Measurements from ENCODE around the gene FLVCR2. TPM values are rescaled to one million over a fixed set of nuclear protein-coding genes. Genes with fewer than 3 reads are reported as not detected.

Gene FLVCR2
- total RNA-seq, 1 donor from 2014 or later, result 7.3 TPM

DNA sequence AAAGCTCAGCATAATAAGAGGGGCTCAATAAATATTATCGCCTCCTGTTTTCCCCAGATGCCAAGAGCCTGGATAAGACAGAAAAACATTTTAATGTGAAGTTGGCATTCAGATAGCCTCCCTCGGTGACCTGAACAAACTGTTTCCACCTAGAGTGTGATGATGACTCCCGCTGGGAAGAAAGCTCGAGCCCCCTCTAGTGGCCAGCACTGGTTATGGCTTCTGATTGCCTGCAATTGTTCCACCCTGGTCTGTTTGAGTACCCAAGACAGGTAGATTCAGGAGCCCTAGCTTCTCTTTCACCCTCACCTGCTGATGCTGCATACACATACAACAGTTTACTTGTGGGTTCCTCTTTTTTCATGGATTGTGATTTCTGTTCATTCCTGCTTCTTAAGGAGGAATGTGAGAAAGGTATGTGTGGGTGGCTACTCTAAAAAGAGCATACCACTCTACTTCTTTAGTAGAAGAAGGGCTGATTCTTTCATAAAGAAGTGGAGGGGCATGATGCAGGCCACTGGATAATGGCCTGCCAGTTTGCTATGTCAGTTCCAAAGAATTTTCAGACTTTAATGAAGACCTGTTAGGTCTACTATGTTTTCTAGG lies 75.8 kb downstream of the FLVCR2 start:
- Histone ChIP-seq H3K27me3 (ENCODE audit: control insufficient read depth in 3 of 3, insufficient read depth in 3 of 3, low read length in 3 of 3) (no peaks in the 10 kb centered on the region), H3K9me3 (ENCODE audit: control insufficient read depth in 3 of 3, low read length in 3 of 3) (no peaks in the 10 kb centered on the region), H3K27ac (ENCODE audit: low read depth, low read length) (no peak overlapping the region), H3K4me1 (ENCODE audit: control insufficient read depth in 3 of 3, insufficient read depth in 3 of 3, low read length in 3 of 3) (peaks cover 9 to 24% (median 23%) of the 10 kb centered on the region in 3 donors), H3K36me3 (ENCODE audit: control insufficient read depth in 3 of 3, insufficient read depth in 3 of 3, low read length in 3 of 3) (peaks cover 11 to 35% (median 33%) of the 10 kb centered on the region in 3 donors), H3K4me3 (ENCODE audit: low read length in 3 of 3) (no peak overlapping the region), H3K9ac (ENCODE audit: low read depth in 1 of 3, low read length in 3 of 3) (no peak overlapping the region)

DNA sequence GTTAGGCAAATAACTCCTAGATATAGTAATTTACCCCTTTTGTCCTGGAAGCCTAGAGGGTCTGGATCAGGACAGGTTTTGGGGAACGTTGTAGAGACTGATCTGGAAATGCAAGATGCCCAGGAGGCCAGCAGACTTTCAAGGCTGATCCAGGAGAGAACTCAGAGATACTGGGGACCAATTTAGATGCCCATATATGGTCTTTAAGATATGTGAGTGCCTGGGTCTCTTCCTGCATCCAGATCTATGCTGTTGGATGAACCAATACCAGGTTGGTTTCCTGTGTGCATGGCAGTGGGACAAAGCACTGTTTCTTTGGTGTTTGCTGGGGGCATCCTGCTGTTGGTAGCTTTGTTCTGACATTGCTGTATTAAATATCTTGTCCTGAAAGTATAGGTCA lies 76.8 kb downstream of the FLVCR2 start:
- no peaks in the 10 kb centered on the region for H3K9me3 ChIP-seq (ENCODE audit: control insufficient read depth in 3 of 3, low read length in 3 of 3)
- no peak overlapping the region for H3K9ac ChIP-seq (ENCODE audit: low read depth in 1 of 3, low read length in 3 of 3)
- peaks cover 6 to 33% (median 23%) of the 10 kb centered on the region in 3 donors for H3K36me3 ChIP-seq (ENCODE audit: control insufficient read depth in 3 of 3, insufficient read depth in 3 of 3, low read length in 3 of 3)
- no peak overlapping the region for H3K27ac ChIP-seq (ENCODE audit: low read depth, low read length)
- H3K27me3 ChIP-seq (ENCODE audit: control insufficient read depth in 3 of 3, insufficient read depth in 3 of 3, low read length in 3 of 3), result no peaks in the 10 kb centered on the region
- H3K4me3 ChIP-seq (ENCODE audit: low read length in 3 of 3), result no peak overlapping the region
- peaks cover 14 to 29% (median 27%) of the 10 kb centered on the region in 3 donors for H3K4me1 ChIP-seq (ENCODE audit: control insufficient read depth in 3 of 3, insufficient read depth in 3 of 3, low read length in 3 of 3)

DNA sequence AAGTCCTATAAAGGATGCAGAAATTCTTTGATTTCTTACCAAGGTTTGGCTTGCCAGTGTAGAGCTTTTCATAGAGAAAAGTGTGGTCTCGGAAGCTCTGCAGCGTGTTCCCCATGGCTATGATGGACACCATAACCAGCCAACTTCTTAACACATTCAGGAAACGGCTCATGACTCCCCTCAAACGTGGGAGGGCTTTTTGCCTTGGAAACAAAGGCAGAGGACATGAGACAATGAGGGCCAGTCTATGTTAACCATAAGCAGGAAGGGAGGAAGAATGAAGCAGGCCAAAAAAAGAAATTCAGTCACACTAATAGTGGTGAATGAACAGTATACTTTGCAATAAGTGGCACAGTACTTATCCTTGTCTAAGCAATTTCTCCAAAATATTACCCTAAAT lies 78.9 kb downstream of the FLVCR2 start:
- H3K27me3 ChIP-seq (ENCODE audit: control insufficient read depth in 3 of 3, insufficient read depth in 3 of 3, low read length in 3 of 3), result no peaks in the 10 kb centered on the region
- H3K9me3 ChIP-seq (ENCODE audit: control insufficient read depth in 3 of 3, low read length in 3 of 3), result no peaks in the 10 kb centered on the region
- peaks cover 22 to 36% (median 30%) of the 10 kb centered on the region in 3 donors for H3K4me1 ChIP-seq (ENCODE audit: control insufficient read depth in 3 of 3, insufficient read depth in 3 of 3, low read length in 3 of 3)
- no peak overlapping the region for H3K4me3 ChIP-seq (ENCODE audit: low read length in 3 of 3)
- no peak overlapping the region for H3K9ac ChIP-seq (ENCODE audit: low read depth in 1 of 3, low read length in 3 of 3)
- peak overlapping the region; percentile 27 for H3K27ac ChIP-seq (ENCODE audit: low read depth, low read length)
- peaks cover 2 to 14% (median 4%) of the 10 kb centered on the region in 3 donors for H3K36me3 ChIP-seq (ENCODE audit: control insufficient read depth in 3 of 3, insufficient read depth in 3 of 3, low read length in 3 of 3)

DNA sequence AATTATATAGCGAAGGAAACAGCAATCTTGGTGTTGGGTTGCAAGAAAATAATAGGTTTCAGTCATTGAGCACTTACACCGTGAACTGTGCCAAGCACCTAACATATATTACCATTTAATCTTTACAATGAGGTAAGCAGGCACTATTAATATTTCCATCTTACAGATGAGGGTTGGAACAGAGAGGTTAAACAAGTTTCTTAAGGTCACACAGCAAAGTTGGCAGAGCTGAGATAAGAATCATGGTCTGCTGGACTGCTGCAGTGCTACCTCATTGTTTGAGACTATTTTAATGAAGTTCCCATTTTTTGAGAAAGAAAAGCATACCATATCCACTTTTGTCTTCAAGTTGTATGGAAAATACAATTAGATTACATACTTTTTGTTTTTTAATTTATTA lies 80.5 kb downstream of the FLVCR2 start:
- no peak overlapping the region for H3K4me3 ChIP-seq (ENCODE audit: low read length in 3 of 3)
- no peak overlapping the region for H3K27ac ChIP-seq (ENCODE audit: low read depth, low read length)
- H3K4me1 ChIP-seq (ENCODE audit: control insufficient read depth in 3 of 3, insufficient read depth in 3 of 3, low read length in 3 of 3), result peaks cover 20 to 36% (median 30%) of the 10 kb centered on the region in 3 donors
- H3K36me3 ChIP-seq (ENCODE audit: control insufficient read depth in 3 of 3, insufficient read depth in 3 of 3, low read length in 3 of 3), result peaks cover 0 to 14% (median 10%) of the 10 kb centered on the region in 3 donors
- H3K9ac ChIP-seq (ENCODE audit: low read depth in 1 of 3, low read length in 3 of 3), result no peak overlapping the region
- H3K27me3 ChIP-seq (ENCODE audit: control insufficient read depth in 3 of 3, insufficient read depth in 3 of 3, low read length in 3 of 3), result no peaks in the 10 kb centered on the region
- H3K9me3 ChIP-seq (ENCODE audit: control insufficient read depth in 3 of 3, low read length in 3 of 3), result no peaks in the 10 kb centered on the region

DNA sequence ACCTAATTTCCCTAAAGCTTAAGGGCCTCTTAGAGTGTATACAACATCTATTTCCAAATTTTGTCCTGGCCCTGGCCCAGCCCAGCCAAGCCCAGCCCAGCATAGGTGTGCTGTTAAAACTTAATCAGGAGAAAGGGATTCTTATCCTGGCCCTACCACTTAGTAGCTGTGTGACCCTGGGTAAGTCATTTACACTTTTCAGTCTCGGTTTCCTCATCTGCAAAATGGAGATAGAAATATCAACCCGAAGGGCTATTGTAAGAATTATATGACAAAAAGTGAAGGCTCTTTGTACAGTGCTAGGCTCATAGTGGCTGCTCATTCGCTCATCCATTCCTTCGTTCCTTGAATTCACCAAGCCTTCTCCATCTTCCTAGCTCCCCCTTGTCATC lies 81.8 kb downstream of the FLVCR2 start:
- H3K9ac ChIP-seq (ENCODE audit: low read depth in 1 of 3, low read length in 3 of 3), result peak overlapping the region; percentile 84 to 91 (median 87)
- no peaks in the 10 kb centered on the region for H3K27me3 ChIP-seq (ENCODE audit: control insufficient read depth in 3 of 3, insufficient read depth in 3 of 3, low read length in 3 of 3)
- no peaks in the 10 kb centered on the region for H3K9me3 ChIP-seq (ENCODE audit: control insufficient read depth in 3 of 3, low read length in 3 of 3)
- H3K4me1 ChIP-seq (ENCODE audit: control insufficient read depth in 3 of 3, insufficient read depth in 3 of 3, low read length in 3 of 3), result peaks cover 19 to 36% (median 28%) of the 10 kb centered on the region in 3 donors
- peaks cover 0 to 11% (median 9%) of the 10 kb centered on the region in 3 donors for H3K36me3 ChIP-seq (ENCODE audit: control insufficient read depth in 3 of 3, insufficient read depth in 3 of 3, low read length in 3 of 3)
- peak overlapping the region; percentile 90 to 97 (median 94) for H3K4me3 ChIP-seq (ENCODE audit: low read length in 3 of 3)
- H3K27ac ChIP-seq (ENCODE audit: low read depth, low read length), result peak overlapping the region; percentile 89

DNA sequence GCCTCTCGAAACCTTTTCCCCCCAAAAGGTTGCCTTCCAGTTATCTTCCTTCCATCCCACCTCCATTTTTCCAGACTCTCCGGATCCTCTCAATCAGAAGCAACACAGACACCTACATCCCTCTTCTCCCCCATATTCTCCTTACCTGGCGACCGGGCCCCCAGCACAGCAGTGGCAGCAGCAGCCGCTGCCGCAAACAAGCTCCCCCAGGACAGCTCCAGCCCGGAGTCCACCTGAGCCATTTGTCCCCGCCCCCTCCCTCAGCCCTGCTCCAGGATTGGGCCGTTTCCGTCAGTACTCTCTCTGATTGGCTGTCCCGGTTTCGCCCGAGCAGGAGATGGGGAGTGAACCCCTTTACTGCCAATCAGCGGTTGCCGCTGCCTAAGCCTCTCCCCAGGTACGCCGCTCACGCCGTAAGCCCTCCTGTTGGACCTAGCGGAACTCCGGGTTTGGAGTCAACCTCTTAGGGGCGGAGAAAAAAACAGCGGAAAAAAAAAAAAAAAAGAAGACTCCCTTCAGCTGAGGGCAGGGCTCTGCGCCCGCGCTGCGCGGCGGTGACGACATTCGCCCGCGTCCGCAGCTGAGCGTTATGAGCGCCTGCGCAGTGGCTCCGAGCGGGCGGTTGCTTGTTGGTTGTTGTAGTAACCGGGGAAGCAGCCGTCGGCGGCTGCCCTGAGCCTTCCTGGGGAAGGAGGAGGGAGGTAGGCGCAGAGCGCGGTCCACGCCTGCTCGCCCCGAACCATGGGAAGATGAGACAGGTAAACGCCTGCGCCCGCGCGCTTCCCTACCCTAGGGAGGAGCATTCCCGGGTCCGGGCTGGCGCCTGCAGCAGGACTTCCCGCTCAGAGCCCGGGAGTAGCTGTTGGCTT lies 82.4 kb downstream of the FLVCR2 start, which contains the start of the genes ERG28 and TTLL5:
Gene ERG28 (minus strand): TSS at position 247 of the 869 bp plus-strand sequence. CDS start 3,374 bp downstream, outside the sequence.
Gene TTLL5 (plus strand): TSS at position 617 of the 869 bp plus-strand sequence. CDS start 1,904 bp downstream, outside the sequence.
- H3K36me3 ChIP-seq (ENCODE audit: control insufficient read depth in 3 of 3, insufficient read depth in 3 of 3, low read length in 3 of 3), result peaks cover 0 to 11% (median 9%) of the 10 kb centered on the region in 3 donors
- peaks cover 19 to 35% (median 27%) of the 10 kb centered on the region in 3 donors for H3K4me1 ChIP-seq (ENCODE audit: control insufficient read depth in 3 of 3, insufficient read depth in 3 of 3, low read length in 3 of 3)
- peak within 1 kb of the TSS; percentile 90 to 97 (median 94) for H3K4me3 ChIP-seq (ENCODE audit: low read length in 3 of 3)
- peak within 1 kb of the TSS; percentile 87 to 91 (median 88) for H3K9ac ChIP-seq (ENCODE audit: low read depth in 1 of 3, low read length in 3 of 3)
- H3K27me3 ChIP-seq (ENCODE audit: control insufficient read depth in 3 of 3, insufficient read depth in 3 of 3, low read length in 3 of 3), result no peaks in the 10 kb centered on the region
- no peaks in the 10 kb centered on the region for H3K9me3 ChIP-seq (ENCODE audit: control insufficient read depth in 3 of 3, low read length in 3 of 3)
- peak within 1 kb of the TSS; percentile 89 for H3K27ac ChIP-seq (ENCODE audit: low read depth, low read length)

DNA sequence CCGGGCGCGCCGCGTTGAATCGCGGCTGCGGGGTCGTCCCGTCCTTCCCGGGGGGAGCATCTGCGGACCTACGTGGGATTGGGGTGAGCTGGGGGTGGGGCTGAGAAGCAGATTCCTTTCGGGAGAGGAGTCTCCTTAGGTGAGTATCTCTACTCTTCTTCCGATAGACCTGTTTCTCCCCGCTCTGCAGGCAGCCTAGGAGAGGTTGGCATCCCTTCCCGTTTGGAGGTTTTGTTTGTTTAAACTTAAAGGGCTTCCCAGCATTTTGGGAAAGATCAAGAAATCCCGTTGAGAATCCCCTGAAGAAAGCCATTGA lies 83.0 kb downstream of the FLVCR2 start:
- Histone ChIP-seq H3K4me3 (ENCODE audit: low read length in 3 of 3) (peak overlapping the region; percentile 90 to 97 (median 94)), H3K4me1 (ENCODE audit: control insufficient read depth in 3 of 3, insufficient read depth in 3 of 3, low read length in 3 of 3) (peaks cover 17 to 29% (median 21%) of the 10 kb centered on the region in 3 donors), H3K27ac (ENCODE audit: low read depth, low read length) (peak overlapping the region; percentile 89), H3K9ac (ENCODE audit: low read depth in 1 of 3, low read length in 3 of 3) (peak overlapping the region; percentile 87 to 91 (median 88)), H3K9me3 (ENCODE audit: control insufficient read depth in 3 of 3, low read length in 3 of 3) (no peaks in the 10 kb centered on the region), H3K36me3 (ENCODE audit: control insufficient read depth in 3 of 3, insufficient read depth in 3 of 3, low read length in 3 of 3) (peaks cover 0 to 11% (median 11%) of the 10 kb centered on the region in 3 donors), H3K27me3 (ENCODE audit: control insufficient read depth in 3 of 3, insufficient read depth in 3 of 3, low read length in 3 of 3) (no peaks in the 10 kb centered on the region)

DNA sequence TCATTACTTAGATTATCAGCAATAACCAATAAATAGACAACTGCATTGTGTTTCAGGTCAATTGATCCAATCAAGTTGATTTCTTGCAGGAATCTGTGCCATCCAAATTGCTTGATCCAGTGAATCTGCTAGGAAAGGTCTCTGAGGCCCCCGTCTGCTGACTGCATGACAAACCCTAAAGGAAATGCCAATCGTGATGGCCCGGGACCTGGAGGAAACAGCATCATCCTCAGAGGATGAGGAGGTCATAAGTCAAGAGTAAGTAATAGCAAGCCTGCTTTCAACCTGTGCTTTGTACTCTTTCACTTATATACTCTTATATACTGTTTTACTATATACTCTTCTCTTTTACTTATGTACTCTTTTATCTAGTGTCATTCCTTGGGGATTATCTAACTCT lies 84.5 kb downstream of the FLVCR2 start:
- Histone ChIP-seq H3K9ac (ENCODE audit: low read depth in 1 of 3, low read length in 3 of 3) (no peak overlapping the region), H3K4me3 (ENCODE audit: low read length in 3 of 3) (no peak overlapping the region), H3K4me1 (ENCODE audit: control insufficient read depth in 3 of 3, insufficient read depth in 3 of 3, low read length in 3 of 3) (peaks cover 9 to 18% (median 14%) of the 10 kb centered on the region in 3 donors), H3K9me3 (ENCODE audit: control insufficient read depth in 3 of 3, low read length in 3 of 3) (no peaks in the 10 kb centered on the region), H3K36me3 (ENCODE audit: control insufficient read depth in 3 of 3, insufficient read depth in 3 of 3, low read length in 3 of 3) (peaks cover 0 to 11% (median 0%) of the 10 kb centered on the region in 3 donors), H3K27ac (ENCODE audit: low read depth, low read length) (no peak overlapping the region), H3K27me3 (ENCODE audit: control insufficient read depth in 3 of 3, insufficient read depth in 3 of 3, low read length in 3 of 3) (no peaks in the 10 kb centered on the region)

DNA sequence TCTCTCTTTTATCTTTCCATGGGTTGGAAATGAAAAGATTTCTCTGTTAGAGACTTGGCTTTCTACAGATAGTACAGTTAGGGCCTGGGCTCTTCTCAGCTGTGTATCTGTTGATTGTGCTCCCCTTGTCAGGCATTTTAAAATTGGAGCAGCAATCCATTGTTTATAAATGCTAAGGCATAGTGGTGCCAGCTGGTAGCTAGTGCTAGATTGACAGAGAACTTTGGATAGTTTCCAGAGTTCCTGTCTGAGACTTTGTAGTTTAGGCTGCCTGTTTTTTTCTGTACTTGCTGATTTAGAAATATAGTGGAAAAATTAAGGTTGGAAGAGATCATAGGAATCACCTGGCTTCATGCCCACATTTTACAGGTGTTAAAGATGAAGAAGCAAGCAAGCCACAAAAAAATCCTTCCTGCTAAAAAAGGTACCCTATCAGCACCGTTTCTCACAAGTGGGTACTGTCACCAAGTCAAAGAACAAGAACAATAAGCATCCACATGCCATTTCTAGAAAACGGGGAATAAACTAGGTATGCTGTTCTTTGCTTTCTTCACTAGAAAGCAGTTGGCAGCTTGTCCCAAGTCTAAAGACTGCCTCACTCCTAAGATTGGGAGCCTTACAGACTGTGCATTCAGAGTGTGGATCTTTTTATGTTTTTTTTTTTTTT lies 88.8 kb downstream of the FLVCR2 start:
- no peaks in the 10 kb centered on the region for H3K4me1 ChIP-seq (ENCODE audit: control insufficient read depth in 3 of 3, insufficient read depth in 3 of 3, low read length in 3 of 3)
- no peak overlapping the region for H3K9ac ChIP-seq (ENCODE audit: low read depth in 1 of 3, low read length in 3 of 3)
- no peak overlapping the region for H3K27ac ChIP-seq (ENCODE audit: low read depth, low read length)
- H3K4me3 ChIP-seq (ENCODE audit: low read length in 3 of 3), result no peak overlapping the region
- H3K36me3 ChIP-seq (ENCODE audit: control insufficient read depth in 3 of 3, insufficient read depth in 3 of 3, low read length in 3 of 3), result peaks cover 0 to 25% (median 5%) of the 10 kb centered on the region in 3 donors
- H3K9me3 ChIP-seq (ENCODE audit: control insufficient read depth in 3 of 3, low read length in 3 of 3), result no peaks in the 10 kb centered on the region
- H3K27me3 ChIP-seq (ENCODE audit: control insufficient read depth in 3 of 3, insufficient read depth in 3 of 3, low read length in 3 of 3), result no peaks in the 10 kb centered on the region
